Endothelial cell of umbilical vein (primary cell): ENCODE data around the gene SP6. TPM values are rescaled to one million over a fixed set of nuclear protein-coding genes. Genes with fewer than 3 reads are reported as not detected.

Source experiments
- BruUV-seq: library from RNA; stranded (reverse); fragments of 400-500 nt; replicated peaks from 2 replicates; lab custom pipeline; 2021; lab: Mats Ljungman, UMichigan
- CTCF ChIA-PET: fragments of 300-600, 350-600 bp; sonication (Branson Sonifier 250); formaldehyde crosslinking; loops from one replicate; lab custom pipeline; 2021; ENCODE audit warnings: antibody characterized with exemption, inconsistent platforms; lab: Charles Lee
- POLR2A ChIA-PET: fragments of 300-600, 350-600 bp; sonication (Branson Sonifier 250); formaldehyde crosslinking; loops from one replicate; lab custom pipeline; 2021; ENCODE audit warnings: antibody characterized with exemption, inconsistent platforms; lab: Charles Lee
- DNase-seq: peaks from one replicate; pipeline ENCODE4 v3.0.0-alpha.2; 2011; ENCODE audit warnings: low read depth, low spot score
- FAIRE-seq: peaks from 2 replicates; lab custom pipeline; 2011; peaks lifted over from hg19 to GRCh38; lab: Jason Lieb, UNC
- H2AFZ ChIP-seq: 2 replicates; pipeline ENCODE4 v1.6.0; 2012; ENCODE audit warnings: low read depth, low read length, control low read depth, inconsistent platforms
- H3K27ac ChIP-seq: 2 replicates; pipeline ENCODE4 v1.5.1; 2011; ENCODE audit warnings: low read depth, mild to moderate bottlenecking, control low read depth, low read length, moderate library complexity; ENCODE audit not compliant: insufficient read depth
- H3K27me3 ChIP-seq, 2 experiments: 2 replicates each; pipeline versions ENCODE4 v1.6.0 to v1.6.1; 2011; ENCODE audit warnings: low read length in 2 of 2, mixed read lengths in 1 of 2; ENCODE audit not compliant: control insufficient read depth in 2 of 2, insufficient read depth in 2 of 2
- H3K36me3 ChIP-seq, 2 experiments: 2 replicates in 1 of 2; 3 replicates in 1 of 2; pipeline ENCODE4 v1.5.1; 2011; ENCODE audit warnings: low read length in 2 of 2, mild to moderate bottlenecking in 1 of 2, moderate library complexity in 1 of 2; ENCODE audit not compliant: control insufficient read depth in 2 of 2, insufficient read depth in 2 of 2; ENCODE audit errors: extremely low read depth in 1 of 2
- H3K4me1 ChIP-seq: 3 replicates; pipeline ENCODE4 v1.5.1; 2011; ENCODE audit warnings: mild to moderate bottlenecking, low read length; ENCODE audit not compliant: control insufficient read depth, insufficient read depth; ENCODE audit errors: extremely low read depth
- H3K4me2 ChIP-seq: 2 replicates; pipeline ENCODE4 v1.6.1; 2011; ENCODE audit warnings: low read length, control low read depth, mixed read lengths; ENCODE audit not compliant: insufficient read depth
- H3K4me3 ChIP-seq, 3 experiments: fragments of 200-600 bp in 1 of 3; sonication (generic), shearing (Covaris generic) in 1 of 3; replicated peaks in 1 of 3; 2 replicates each; pipeline ENCODE4 v1.5.1; 2011 to 2016; ENCODE audit warnings: control low read depth in 3 of 3, low read length in 3 of 3, mild to moderate bottlenecking in 2 of 3, inconsistent platforms in 1 of 3, low read depth in 1 of 3, moderate library complexity in 1 of 3; ENCODE audit not compliant: insufficient read depth in 1 of 3
- H3K79me2 ChIP-seq: 2 replicates; pipeline ENCODE4 v1.6.0; 2012; ENCODE audit warnings: low read length, inconsistent platforms; ENCODE audit not compliant: control insufficient read depth, insufficient read depth
- H3K9ac ChIP-seq: replicated peaks from 2 replicates; pipeline ENCODE3; 2011; ENCODE audit warnings: low read length, control low read depth; ENCODE audit not compliant: insufficient read depth; ENCODE audit errors: extremely low read depth
- H3K9me1 ChIP-seq: replicated peaks from 3 replicates; pipeline ENCODE4 v1.6.0; 2011; ENCODE audit warnings: mild to moderate bottlenecking, low read length; ENCODE audit not compliant: control insufficient read depth, insufficient read depth; ENCODE audit errors: extremely low read depth
- H3K9me3 ChIP-seq: replicated peaks from 2 replicates; pipeline ENCODE4 v1.5.1; 2012; ENCODE audit warnings: low read length, inconsistent platforms; ENCODE audit not compliant: control insufficient read depth, insufficient read depth
- H4K20me1 ChIP-seq: replicated peaks from 2 replicates; pipeline ENCODE3; 2011; ENCODE audit warnings: mild to moderate bottlenecking, low read length; ENCODE audit not compliant: control insufficient read depth, insufficient read depth; ENCODE audit errors: extremely low read depth
- CTCF ChIP-seq, 2 donors: IDR thresholded peaks; 1 replicate in 1 of 2; 2 replicates in 1 of 2; pipeline ENCODE4 v1.5.1; 2011; ENCODE audit warnings: low read length in 2 of 2, mild to moderate bottlenecking in 2 of 2, moderate library complexity in 2 of 2, control low read depth in 1 of 2, inconsistent platforms in 1 of 2, low read depth in 1 of 2; ENCODE audit not compliant: insufficient read depth in 1 of 2; ENCODE audit errors: extremely low read depth in 1 of 2
- EZH2 ChIP-seq: IDR thresholded peaks from 2 replicates; pipeline ENCODE4 v1.6.1; 2012; ENCODE audit warnings: borderline replicate concordance, low read depth, mild to moderate bottlenecking, moderate library complexity, low read length, inconsistent platforms; ENCODE audit not compliant: severe bottlenecking
- FOS ChIP-seq: IDR thresholded peaks from 2 replicates; pipeline ENCODE4 v1.6.1; 2011; ENCODE audit warnings: mild to moderate bottlenecking, low read length, moderate library complexity, borderline replicate concordance; ENCODE audit not compliant: insufficient read depth
- MAX ChIP-seq: IDR thresholded peaks from 2 replicates; pipeline ENCODE4 v1.6.1; 2011; ENCODE audit not compliant: insufficient read depth, insufficient read length
- MYC ChIP-seq: IDR thresholded peaks from one replicate; pipeline ENCODE4 v1.6.1; 2011; ENCODE audit warnings: mild to moderate bottlenecking, low read depth, low read length
- POLR2AphosphoS5 ChIP-seq: IDR thresholded peaks from 2 replicates; pipeline ENCODE4 v1.6.1; 2012; ENCODE audit warnings: low read depth, mild to moderate bottlenecking, control low read depth, low read length, moderate library complexity; ENCODE audit not compliant: insufficient read depth
- dilution Hi-C: fragments of 300-500 bp; cut with MboI; formaldehyde crosslinking; loops from one replicate; pipeline ENCODE4 v1.15.0; 2019; ENCODE audit warnings: low sequenced_read_pairs; ENCODE audit not compliant: extremely low pct_ligation_motif_present
- intact Hi-C: fragments of 100-400 bp; cut with micrococcal nuclease; formaldehyde crosslinking; loops from one replicate; pipeline ENCODE4 v1.10.0; 2022
- polyA plus RNA-seq, 4 experiments: library from polyadenylated mRNA; depleted of rRNA in 3 of 4; stranded (reverse) in 3 of 4; unstranded in 1 of 4; fragments of >200 nt; gene quantifications; 2 replicates each; pipeline versions ENCODE4 v1.2.1 to v1.2.3, GENCODE V29; 2011 to 2012; ENCODE audit warnings: missing spikeins in 1 of 4
- total RNA-seq: library from RNA; stranded (reverse); gene quantifications from 2 replicates; pipeline ENCODE4 v1.2.3, GENCODE V29; 2021

The SP6 gene
- total and polyA plus RNA-seq, 2 donors (not counting 3 experiments of a cell fraction or from before 2014, with no cell fraction given): 0.11 to 1.3 TPM

- DNase-seq (no peak), FAIRE-seq (no peak)
- Histone ChIP-seq H3K27ac (no peak overlapping the region), H3K36me3 (peaks cover 0 to 4% of the 10 kb centered on the region in 2 experiments), H3K4me2 (no peak overlapping the region), H3K9ac (no peak overlapping the region), H3K4me3 (no peak overlapping the region), H3K4me1 (peaks cover 22% of the 10 kb centered on the region), H3K79me2 (no peaks in the 10 kb centered on the region), H4K20me1 (no peaks in the 10 kb centered on the region), H3K9me1 (no peaks in the 10 kb centered on the region), H3K27me3 (no peaks in the 10 kb centered on the region), H2AFZ (no peak overlapping the region), H3K9me3 (no peaks in the 10 kb centered on the region)
- no TSS peak for BruUV-seq
- intact Hi-C loops (no loop called here), dilution Hi-C loops (no loop called here)
- TF ChIP-seq MYC: no peak
- TF ChIP-seq MAX: no peak
- no peak for TF ChIP-seq FOS
- TF ChIP-seq POLR2AphosphoS5: no peak
- no peak for TF ChIP-seq EZH2
- no peak for TF ChIP-seq CTCF (IDR thresholded peaks at IDR 0.05; ENCODE audit: extremely low read depth in 1 of 2, insufficient read depth in 1 of 2, low read depth in 1 of 2, low read length in 2 of 2)
- ChIA-PET POLR2A (no interaction called here), CTCF (interaction anchor here (1.3 to 3.5 kb wide), 3 partner anchors 53 to 112 kb away, joined by 3 to 28 read pairs (median 4); no protein-coding TSS in a partner anchor)
Observed at GRCh38 chr17:47836601-47837000, 14.4 kb downstream of the SP6 start.
